Astrocyte (in vitro differentiated cells and primary cell): ENCODE results near the gene OR52E8.

ENCODE experiments used
- CTCF ChIP-seq: IDR thresholded peaks from 2 replicates; pipeline ENCODE4 v1.5.1; 2011; ENCODE audit warnings: low read depth, mild to moderate bottlenecking, inconsistent platforms, low read length, moderate library complexity; ENCODE audit not compliant: insufficient read depth
- EZH2 ChIP-seq: IDR thresholded peaks from 2 replicates; pipeline ENCODE4 v1.6.1; 2012; ENCODE audit warnings: mild to moderate bottlenecking, low read length, inconsistent platforms; ENCODE audit not compliant: insufficient read depth

- TF ChIP-seq EZH2 (no peak), CTCF (no peak)
These were observed 21.1 kb upstream of the OR52E8 start for GRCh38 chr11:5878564-5878963.
